ENCODE data around the gene SH2D7.

GRCh38 chr15:78048628-78048920, 43.8 kb upstream of the SH2D7 start:
- TF ChIP-seq CTCF (IDR thresholded peaks at IDR 0.05): no peak
- no peak for TF ChIP-seq EZH2phosphoT487 (IDR thresholded peaks at IDR 0.05)

All from neural progenitor cell (in vitro differentiated cells).